Ovary (tissue), 9 donors: Measurements from ENCODE around the gene SLC12A1. TPM values are rescaled to one million over a fixed set of nuclear protein-coding genes. Genes with fewer than 3 reads are reported as not detected.

Experiments used
- DNase-seq, 5 donors: peaks; one replicate each; pipeline ENCODE4 v3.0.0-alpha.2; 2019 to 2020
- H3K27ac ChIP-seq, 2 donors: fragments of 200-600 bp; one replicate each; pipeline versions ENCODE4 v1.5.1 to v1.8.0; 2019 to 2022
- H3K27me3 ChIP-seq: fragments of 200-600 bp; one replicate; pipeline ENCODE4 v1.8.0; 2022
- H3K36me3 ChIP-seq: fragments of 200-600 bp; sonication (generic); one replicate; pipeline ENCODE4 v1.5.1; 2019
- H3K4me1 ChIP-seq: one replicate; pipeline ENCODE4 v1.8.1; 2013; ENCODE audit warnings: mild to moderate bottlenecking, moderate library complexity; ENCODE audit not compliant: insufficient read depth
- H3K4me3 ChIP-seq: fragments of 200-600 bp; sonication (generic); one replicate; pipeline ENCODE4 v1.5.1; 2017
- H3K9me3 ChIP-seq, 2 donors: fragments of 200-600 bp in 1 of 2; sonication (generic) in 1 of 2; one replicate each; pipeline versions ENCODE4 v1.5.1 to v1.8.1; 2013 to 2019; ENCODE audit warnings: mild to moderate bottlenecking in 1 of 2, moderate library complexity in 1 of 2
- CTCF ChIP-seq, 3 donors: fragments of 450-650 bp in 2 of 3; fragments of 200-600 bp in 1 of 3; IDR thresholded peaks; one replicate each; pipeline versions ENCODE4 v1.5.1 to v1.8.0; 2016 to 2022; ENCODE audit warnings: antibody characterized with exemption in 3 of 3, mild to moderate bottlenecking in 1 of 3
- EP300 ChIP-seq: sonication (generic); formaldehyde crosslinking; IDR thresholded peaks from one replicate; pipeline ENCODE4 v1.6.1; 2017; ENCODE audit warnings: antibody characterized with exemption
- POLR2A ChIP-seq: fragments of 450-650 bp; IDR thresholded peaks from one replicate; pipeline ENCODE4 v1.6.1; 2017; ENCODE audit warnings: antibody characterized with exemption, mild to moderate bottlenecking, moderate library complexity
- WGBS, 3 donors: extraction: QIAGEN DNeasy Blood & Tissue Kit in 1 of 3; methylation state at CpG; one replicate each; pipeline versions ENCODE4 v1.1.5 to v1.1.7; 2013 to 2017; 5-methylcytosine and 5-hydroxymethylcytosine counted together
- intact Hi-C, 4 donors: fragments of 100-400 bp; cut with DNase I; formaldehyde crosslinking; loops; one replicate each; pipeline versions ENCODE4 v1.11.0 to v1.15.1; 2022 to 2023
- polyA plus RNA-seq, 2 donors: library from polyadenylated mRNA; stranded (reverse); fragments of 200-250 nt in 1 of 2; fragments of 350-450 nt in 1 of 2; fragmentation: Illumina TruSeq in 1 of 2; extraction: RNeasy Lipid Tissue Mini Kit (QIAGEN cat#74804) in 1 of 2; gene quantifications; one replicate each; pipeline ENCODE4 v1.2.3, GENCODE V29; 2013 to 2014
- total RNA-seq, 7 donors: library from RNA; depleted of rRNA in 2 of 7; stranded (reverse); fragments of >200 nt in 2 of 7; fragmentation: NEBNext Ultra II Directional in 3 of 7; extraction: Animal tissue kit (Norgen Biotek cat#: 25700) in 3 of 7; gene quantifications; one replicate each; pipeline versions ENCODE4 v1.1.0 to v1.2.4, GENCODE V29; 2016 to 2023
- donor health status: DM: no; HTN: no; CAD: no; lungs with moderate emphysema.
- donor health status: DM: no; HTN: no; CAD: no.
- donor health status: Bipolar disorder and iron deficiency.
- donor health status: DM: yes; HTN: yes; CAD: no.
- donor health status: DM: no; HTN: no; CAD: no.
- donor health status: DM: yes; HTN: yes; CAD: no.

The SLC12A1 gene
- total and polyA plus RNA-seq, 9 donors, result not detected

DNA sequence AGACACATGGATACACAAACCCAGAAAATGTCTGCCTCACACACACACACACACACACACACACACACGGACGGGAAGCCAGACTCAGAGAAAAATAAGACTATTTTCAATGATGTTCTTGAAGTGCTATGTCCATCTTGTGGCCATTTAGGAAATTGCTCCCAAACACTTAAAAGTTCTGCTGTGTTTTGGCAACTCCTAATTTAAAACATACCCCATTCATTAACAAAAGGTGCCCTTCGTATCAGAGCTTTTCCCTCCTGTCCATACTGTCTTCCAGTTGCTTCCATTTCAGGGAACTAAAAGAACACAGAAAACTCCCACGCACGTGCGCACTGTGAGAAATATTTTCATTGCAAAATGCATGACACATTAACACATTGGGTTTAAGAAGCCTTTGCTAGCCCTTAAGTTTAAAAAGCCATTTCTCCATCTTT, 44.6 kb downstream of the SLC12A1 start:
- DNase-seq, result peak; percentile 24 to 44 (median 30)
- Histone ChIP-seq H3K9me3 (no peaks in the 10 kb centered on the region), H3K4me3 (no peak overlapping the region), H3K36me3 (no peaks in the 10 kb centered on the region), H3K27me3 (no peaks in the 10 kb centered on the region), H3K4me1 (no peaks in the 10 kb centered on the region), H3K27ac (no peak overlapping the region)
- 8 to 18% (median 10%) methylated on average over 6 of the region's 6 CpGs for WGBS, 3 donors
- intact Hi-C loops, result loop anchor here in 1 of 4 donors (10.0 kb wide), 1 partner anchor 1056 kb away; no protein-coding TSS in a partner anchor
- TF ChIP-seq EP300, result no peak
- peak in 1 of 3 donors; percentile 59 for TF ChIP-seq CTCF (IDR thresholded peaks at IDR 0.05)

GRCh38 chr15:48253172-48253571, 47.1 kb downstream of the SLC12A1 start:
- intact Hi-C loops, result loop anchor here in 1 of 4 donors (10.0 kb wide), 1 partner anchor 1058 kb away; no protein-coding TSS in a partner anchor
- no peaks in the 10 kb centered on the region for H3K4me1 ChIP-seq
- no peak overlapping the region for H3K27ac ChIP-seq
- no peaks in the 10 kb centered on the region for H3K27me3 ChIP-seq
- WGBS, 3 donors, result 47 to 69% (median 56%) methylated on average over 4 of the region's 4 CpGs
- no peak overlapping the region for H3K4me3 ChIP-seq
- TF ChIP-seq POLR2A, result no peak
- no peak for TF ChIP-seq CTCF (IDR thresholded peaks at IDR 0.05)
- DNase-seq, result no peak
- H3K9me3 ChIP-seq, result no peaks in the 10 kb centered on the region
- H3K36me3 ChIP-seq, result no peaks in the 10 kb centered on the region

DNA sequence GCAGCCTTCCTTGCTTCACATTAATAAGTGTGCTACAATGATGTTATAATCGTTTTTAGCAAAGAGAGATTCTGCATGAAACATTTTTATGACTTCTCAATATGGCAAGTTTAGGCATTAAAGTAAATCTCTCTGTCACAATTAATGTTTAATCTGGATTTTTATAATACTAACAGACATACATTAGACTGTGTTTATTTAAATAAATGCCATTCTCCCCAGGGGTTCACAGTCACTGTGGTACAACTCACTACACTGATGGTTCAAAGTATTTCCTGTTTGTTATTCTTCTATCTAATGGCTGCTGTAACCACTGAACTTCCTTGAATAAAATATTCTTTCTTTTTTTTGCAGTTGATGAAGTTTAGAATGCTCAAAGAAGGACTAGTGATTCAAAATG, 59.0 kb downstream of the SLC12A1 start:
- no peak overlapping the region for H3K27ac ChIP-seq
- no peaks in the 10 kb centered on the region for H3K4me1 ChIP-seq
- 52 to 55% (median 52%) methylated on average over 1 of the region's 1 CpG for WGBS, 3 donors
- H3K27me3 ChIP-seq, result no peaks in the 10 kb centered on the region
- H3K36me3 ChIP-seq, result no peaks in the 10 kb centered on the region
- no peaks in the 10 kb centered on the region for H3K9me3 ChIP-seq
- intact Hi-C loops, result no loop called here
- no peak for DNase-seq
- TF ChIP-seq CTCF (IDR thresholded peaks at IDR 0.05), result no peak
- TF ChIP-seq POLR2A, result no peak
- TF ChIP-seq EP300, result no peak
- no peak overlapping the region for H3K4me3 ChIP-seq

DNA sequence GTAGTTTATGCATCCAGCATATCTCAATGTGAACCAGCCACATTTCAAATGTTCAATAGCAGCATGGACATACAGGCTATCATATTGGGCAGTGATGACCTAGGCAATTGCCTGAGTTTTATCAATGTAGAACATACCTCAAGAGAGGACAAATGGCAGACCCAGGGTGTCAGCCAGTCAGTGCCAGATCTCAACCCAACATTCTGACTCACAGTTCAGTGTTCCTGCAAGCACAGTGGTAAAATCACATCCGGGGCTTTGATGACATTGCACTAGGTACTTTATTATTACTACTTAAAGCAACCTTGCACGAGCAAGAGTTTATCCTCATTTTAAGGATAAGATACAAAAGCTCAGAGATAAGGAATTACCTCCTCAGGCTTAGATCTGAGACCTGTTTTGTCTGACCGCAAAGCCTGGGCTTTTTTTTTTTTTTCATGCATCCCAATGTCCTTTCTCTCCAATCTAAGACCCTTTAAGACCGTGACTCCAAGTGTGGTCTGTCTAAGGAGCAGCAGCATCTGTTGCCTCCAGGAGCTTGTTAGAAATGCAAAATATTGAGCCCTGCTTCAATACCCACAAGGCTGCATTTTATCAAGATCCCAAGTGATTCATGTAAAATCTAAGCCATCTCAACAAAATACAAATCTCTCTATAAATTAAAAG, 60.1 kb downstream of the SLC12A1 start:
- no peaks in the 10 kb centered on the region for H3K9me3 ChIP-seq
- intact Hi-C loops, result no loop called here
- no peak for DNase-seq

More for the DNA sequence above, 60.1 kb downstream of the SLC12A1 start:
- Histone ChIP-seq H3K27me3 (no peaks in the 10 kb centered on the region), H3K4me3 (no peak overlapping the region), H3K27ac (no peak overlapping the region), H3K36me3 (no peaks in the 10 kb centered on the region), H3K4me1 (no peaks in the 10 kb centered on the region)
- 58 to 63% (median 60%) methylated on average over 4 of the region's 4 CpGs for WGBS, 3 donors
- TF ChIP-seq POLR2A (no peak), CTCF (IDR thresholded peaks at IDR 0.05) (no peak), EP300 (no peak)
